Measurements from ENCODE around the gene LNP1. TPM values are rescaled to one million over a fixed set of nuclear protein-coding genes. Genes with fewer than 3 reads are reported as not detected.

The LNP1 gene
- total and polyA plus RNA-seq, 9 of the 15 experiments (the other 6 are each of a cell fraction or from before 2014, with no cell fraction given): 1.9 to 5.2 (median 4.5) TPM

DNA sequence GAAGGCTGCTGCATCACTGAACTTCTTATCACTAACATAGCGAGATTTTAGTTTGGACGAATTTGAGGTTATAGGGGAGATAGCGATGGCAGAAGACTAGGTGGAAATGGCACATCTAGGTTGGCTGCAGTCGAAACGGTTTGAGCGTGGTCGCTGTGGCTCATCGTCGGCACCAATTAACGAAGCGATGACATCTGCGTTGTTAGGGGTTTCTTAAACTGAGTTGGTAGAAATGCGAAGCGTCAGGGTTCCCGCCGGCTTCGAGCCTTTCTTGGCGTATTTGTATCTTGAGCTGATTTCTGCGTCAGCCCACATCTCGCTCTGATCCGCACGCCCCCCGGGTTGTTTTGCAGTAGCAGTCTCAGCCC, 319 bp downstream of the LNP1 start (continued):
- TF ChIP-seq, protein P1, sequence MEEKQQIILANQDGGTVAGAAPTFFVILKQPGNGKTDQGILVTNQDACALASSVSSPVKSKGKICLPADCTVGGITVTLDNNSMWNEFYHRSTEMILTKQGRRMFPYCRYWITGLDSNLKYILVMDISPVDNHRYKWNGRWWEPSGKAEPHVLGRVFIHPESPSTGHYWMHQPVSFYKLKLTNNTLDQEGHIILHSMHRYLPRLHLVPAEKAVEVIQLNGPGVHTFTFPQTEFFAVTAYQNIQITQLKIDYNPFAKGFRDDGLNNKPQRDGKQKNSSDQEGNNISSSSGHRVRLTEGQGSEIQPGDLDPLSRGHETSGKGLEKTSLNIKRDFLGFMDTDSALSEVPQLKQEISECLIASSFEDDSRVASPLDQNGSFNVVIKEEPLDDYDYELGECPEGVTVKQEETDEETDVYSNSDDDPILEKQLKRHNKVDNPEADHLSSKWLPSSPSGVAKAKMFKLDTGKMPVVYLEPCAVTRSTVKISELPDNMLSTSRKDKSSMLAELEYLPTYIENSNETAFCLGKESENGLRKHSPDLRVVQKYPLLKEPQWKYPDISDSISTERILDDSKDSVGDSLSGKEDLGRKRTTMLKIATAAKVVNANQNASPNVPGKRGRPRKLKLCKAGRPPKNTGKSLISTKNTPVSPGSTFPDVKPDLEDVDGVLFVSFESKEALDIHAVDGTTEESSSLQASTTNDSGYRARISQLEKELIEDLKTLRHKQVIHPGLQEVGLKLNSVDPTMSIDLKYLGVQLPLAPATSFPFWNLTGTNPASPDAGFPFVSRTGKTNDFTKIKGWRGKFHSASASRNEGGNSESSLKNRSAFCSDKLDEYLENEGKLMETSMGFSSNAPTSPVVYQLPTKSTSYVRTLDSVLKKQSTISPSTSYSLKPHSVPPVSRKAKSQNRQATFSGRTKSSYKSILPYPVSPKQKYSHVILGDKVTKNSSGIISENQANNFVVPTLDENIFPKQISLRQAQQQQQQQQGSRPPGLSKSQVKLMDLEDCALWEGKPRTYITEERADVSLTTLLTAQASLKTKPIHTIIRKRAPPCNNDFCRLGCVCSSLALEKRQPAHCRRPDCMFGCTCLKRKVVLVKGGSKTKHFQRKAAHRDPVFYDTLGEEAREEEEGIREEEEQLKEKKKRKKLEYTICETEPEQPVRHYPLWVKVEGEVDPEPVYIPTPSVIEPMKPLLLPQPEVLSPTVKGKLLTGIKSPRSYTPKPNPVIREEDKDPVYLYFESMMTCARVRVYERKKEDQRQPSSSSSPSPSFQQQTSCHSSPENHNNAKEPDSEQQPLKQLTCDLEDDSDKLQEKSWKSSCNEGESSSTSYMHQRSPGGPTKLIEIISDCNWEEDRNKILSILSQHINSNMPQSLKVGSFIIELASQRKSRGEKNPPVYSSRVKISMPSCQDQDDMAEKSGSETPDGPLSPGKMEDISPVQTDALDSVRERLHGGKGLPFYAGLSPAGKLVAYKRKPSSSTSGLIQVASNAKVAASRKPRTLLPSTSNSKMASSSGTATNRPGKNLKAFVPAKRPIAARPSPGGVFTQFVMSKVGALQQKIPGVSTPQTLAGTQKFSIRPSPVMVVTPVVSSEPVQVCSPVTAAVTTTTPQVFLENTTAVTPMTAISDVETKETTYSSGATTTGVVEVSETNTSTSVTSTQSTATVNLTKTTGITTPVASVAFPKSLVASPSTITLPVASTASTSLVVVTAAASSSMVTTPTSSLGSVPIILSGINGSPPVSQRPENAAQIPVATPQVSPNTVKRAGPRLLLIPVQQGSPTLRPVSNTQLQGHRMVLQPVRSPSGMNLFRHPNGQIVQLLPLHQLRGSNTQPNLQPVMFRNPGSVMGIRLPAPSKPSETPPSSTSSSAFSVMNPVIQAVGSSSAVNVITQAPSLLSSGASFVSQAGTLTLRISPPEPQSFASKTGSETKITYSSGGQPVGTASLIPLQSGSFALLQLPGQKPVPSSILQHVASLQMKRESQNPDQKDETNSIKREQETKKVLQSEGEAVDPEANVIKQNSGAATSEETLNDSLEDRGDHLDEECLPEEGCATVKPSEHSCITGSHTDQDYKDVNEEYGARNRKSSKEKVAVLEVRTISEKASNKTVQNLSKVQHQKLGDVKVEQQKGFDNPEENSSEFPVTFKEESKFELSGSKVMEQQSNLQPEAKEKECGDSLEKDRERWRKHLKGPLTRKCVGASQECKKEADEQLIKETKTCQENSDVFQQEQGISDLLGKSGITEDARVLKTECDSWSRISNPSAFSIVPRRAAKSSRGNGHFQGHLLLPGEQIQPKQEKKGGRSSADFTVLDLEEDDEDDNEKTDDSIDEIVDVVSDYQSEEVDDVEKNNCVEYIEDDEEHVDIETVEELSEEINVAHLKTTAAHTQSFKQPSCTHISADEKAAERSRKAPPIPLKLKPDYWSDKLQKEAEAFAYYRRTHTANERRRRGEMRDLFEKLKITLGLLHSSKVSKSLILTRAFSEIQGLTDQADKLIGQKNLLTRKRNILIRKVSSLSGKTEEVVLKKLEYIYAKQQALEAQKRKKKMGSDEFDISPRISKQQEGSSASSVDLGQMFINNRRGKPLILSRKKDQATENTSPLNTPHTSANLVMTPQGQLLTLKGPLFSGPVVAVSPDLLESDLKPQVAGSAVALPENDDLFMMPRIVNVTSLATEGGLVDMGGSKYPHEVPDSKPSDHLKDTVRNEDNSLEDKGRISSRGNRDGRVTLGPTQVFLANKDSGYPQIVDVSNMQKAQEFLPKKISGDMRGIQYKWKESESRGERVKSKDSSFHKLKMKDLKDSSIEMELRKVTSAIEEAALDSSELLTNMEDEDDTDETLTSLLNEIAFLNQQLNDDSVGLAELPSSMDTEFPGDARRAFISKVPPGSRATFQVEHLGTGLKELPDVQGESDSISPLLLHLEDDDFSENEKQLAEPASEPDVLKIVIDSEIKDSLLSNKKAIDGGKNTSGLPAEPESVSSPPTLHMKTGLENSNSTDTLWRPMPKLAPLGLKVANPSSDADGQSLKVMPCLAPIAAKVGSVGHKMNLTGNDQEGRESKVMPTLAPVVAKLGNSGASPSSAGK (IDR thresholded peaks at IDR 0.05): 0 out of 2 replicates have a peak, but pooled peaks have one; percentile 31
- no peak for TF ChIP-seq MAFK (IDR thresholded peaks at IDR 0.05; ENCODE audit: low read length)
- TF ChIP-seq, protein P2, sequence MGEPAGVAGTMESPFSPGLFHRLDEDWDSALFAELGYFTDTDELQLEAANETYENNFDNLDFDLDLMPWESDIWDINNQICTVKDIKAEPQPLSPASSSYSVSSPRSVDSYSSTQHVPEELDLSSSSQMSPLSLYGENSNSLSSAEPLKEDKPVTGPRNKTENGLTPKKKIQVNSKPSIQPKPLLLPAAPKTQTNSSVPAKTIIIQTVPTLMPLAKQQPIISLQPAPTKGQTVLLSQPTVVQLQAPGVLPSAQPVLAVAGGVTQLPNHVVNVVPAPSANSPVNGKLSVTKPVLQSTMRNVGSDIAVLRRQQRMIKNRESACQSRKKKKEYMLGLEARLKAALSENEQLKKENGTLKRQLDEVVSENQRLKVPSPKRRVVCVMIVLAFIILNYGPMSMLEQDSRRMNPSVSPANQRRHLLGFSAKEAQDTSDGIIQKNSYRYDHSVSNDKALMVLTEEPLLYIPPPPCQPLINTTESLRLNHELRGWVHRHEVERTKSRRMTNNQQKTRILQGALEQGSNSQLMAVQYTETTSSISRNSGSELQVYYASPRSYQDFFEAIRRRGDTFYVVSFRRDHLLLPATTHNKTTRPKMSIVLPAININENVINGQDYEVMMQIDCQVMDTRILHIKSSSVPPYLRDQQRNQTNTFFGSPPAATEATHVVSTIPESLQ (CRISPR knock-in tag; IDR thresholded peaks at IDR 0.05): no peak
- TF ChIP-seq, protein P3, sequence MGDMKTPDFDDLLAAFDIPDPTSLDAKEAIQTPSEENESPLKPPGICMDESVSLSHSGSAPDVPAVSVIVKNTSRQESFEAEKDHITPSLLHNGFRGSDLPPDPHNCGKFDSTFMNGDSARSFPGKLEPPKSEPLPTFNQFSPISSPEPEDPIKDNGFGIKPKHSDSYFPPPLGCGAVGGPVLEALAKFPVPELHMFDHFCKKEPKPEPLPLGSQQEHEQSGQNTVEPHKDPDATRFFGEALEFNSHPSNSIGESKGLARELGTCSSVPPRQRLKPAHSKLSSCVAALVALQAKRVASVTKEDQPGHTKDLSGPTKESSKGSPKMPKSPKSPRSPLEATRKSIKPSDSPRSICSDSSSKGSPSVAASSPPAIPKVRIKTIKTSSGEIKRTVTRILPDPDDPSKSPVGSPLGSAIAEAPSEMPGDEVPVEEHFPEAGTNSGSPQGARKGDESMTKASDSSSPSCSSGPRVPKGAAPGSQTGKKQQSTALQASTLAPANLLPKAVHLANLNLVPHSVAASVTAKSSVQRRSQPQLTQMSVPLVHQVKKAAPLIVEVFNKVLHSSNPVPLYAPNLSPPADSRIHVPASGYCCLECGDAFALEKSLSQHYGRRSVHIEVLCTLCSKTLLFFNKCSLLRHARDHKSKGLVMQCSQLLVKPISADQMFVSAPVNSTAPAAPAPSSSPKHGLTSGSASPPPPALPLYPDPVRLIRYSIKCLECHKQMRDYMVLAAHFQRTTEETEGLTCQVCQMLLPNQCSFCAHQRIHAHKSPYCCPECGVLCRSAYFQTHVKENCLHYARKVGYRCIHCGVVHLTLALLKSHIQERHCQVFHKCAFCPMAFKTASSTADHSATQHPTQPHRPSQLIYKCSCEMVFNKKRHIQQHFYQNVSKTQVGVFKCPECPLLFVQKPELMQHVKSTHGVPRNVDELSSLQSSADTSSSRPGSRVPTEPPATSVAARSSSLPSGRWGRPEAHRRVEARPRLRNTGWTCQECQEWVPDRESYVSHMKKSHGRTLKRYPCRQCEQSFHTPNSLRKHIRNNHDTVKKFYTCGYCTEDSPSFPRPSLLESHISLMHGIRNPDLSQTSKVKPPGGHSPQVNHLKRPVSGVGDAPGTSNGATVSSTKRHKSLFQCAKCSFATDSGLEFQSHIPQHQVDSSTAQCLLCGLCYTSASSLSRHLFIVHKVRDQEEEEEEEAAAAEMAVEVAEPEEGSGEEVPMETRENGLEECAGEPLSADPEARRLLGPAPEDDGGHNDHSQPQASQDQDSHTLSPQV (IDR thresholded peaks at IDR 0.05): no peak
- no peak for TF ChIP-seq JUNB (CRISPR knock-in tag; conservative IDR thresholded peaks at IDR 0.05)
- no peak for TF ChIP-seq RBM14 (IDR thresholded peaks at IDR 0.05; ENCODE audit: borderline replicate concordance, insufficient read depth, low read depth, low read length)
- no peak for TF ChIP-seq ZFP30 (CRISPR knock-in tag; IDR thresholded peaks at IDR 0.05; ENCODE audit: borderline replicate concordance)
- TF ChIP-seq ZNF696 (CRISPR knock-in tag; conservative IDR thresholded peaks at IDR 0.05): no peak
- no peak for TF ChIP-seq CHD2 (IDR thresholded peaks at IDR 0.05; ENCODE audit: low read depth, low read length)
- peak; percentile 9; the same call in 1 of the 2 replicates for TF ChIP-seq CC2D1A (IDR thresholded peaks at IDR 0.05)
- no peak for TF ChIP-seq CBX1 (IDR thresholded peaks at IDR 0.05; ENCODE audit: low read depth)

Data from K562 (cell line).